DND-41 (cell line): ENCODE results near the gene WRAP73.

Experiments
- ATAC-seq: fragments of 200-7000 bp; cut with Tn5 transposase; 3 replicates; pipeline ENCODE4 v1.9.1; 2021; ENCODE audit warnings: low read depth; ENCODE audit not compliant: insufficient read depth
- DNase-seq: peaks from one replicate; pipeline ENCODE4 v3.0.0-alpha.2; 2020
- H2AFZ ChIP-seq: 2 replicates; pipeline ENCODE4 v1.6.0; 2012; ENCODE audit warnings: low read depth, low read length
- H3K27ac ChIP-seq: 2 replicates; pipeline ENCODE4 v1.5.1; 2012; ENCODE audit warnings: low read length, inconsistent platforms
- H3K27me3 ChIP-seq: fragments of 200-600 bp; sonication (generic); 2 replicates; pipeline ENCODE4 v1.6.0; 2012; ENCODE audit warnings: low read length, mild to moderate bottlenecking, inconsistent platforms; ENCODE audit not compliant: insufficient read depth, poor library complexity
- H3K36me3 ChIP-seq: 2 replicates; pipeline ENCODE4 v1.5.1; 2012; ENCODE audit warnings: low read length, inconsistent platforms; ENCODE audit not compliant: insufficient read depth
- H3K4me1 ChIP-seq: 2 replicates; pipeline ENCODE4 v1.5.1; 2012; ENCODE audit warnings: mild to moderate bottlenecking, low read length; ENCODE audit not compliant: insufficient read depth
- H3K4me2 ChIP-seq: 2 replicates; pipeline ENCODE4 v1.6.0; 2012; ENCODE audit warnings: mild to moderate bottlenecking, moderate library complexity, low read length, inconsistent platforms; ENCODE audit not compliant: insufficient read depth
- H3K4me3 ChIP-seq, 2 experiments: fragments of 200-600 bp in 1 of 2; shearing (Covaris generic) in 1 of 2; 2 replicates each; pipeline ENCODE4 v1.5.1; 2012 to 2016; ENCODE audit warnings: inconsistent platforms in 2 of 2, low read length in 2 of 2, mild to moderate bottlenecking in 2 of 2, low read depth in 1 of 2, moderate library complexity in 1 of 2
- H3K79me2 ChIP-seq: 2 replicates; pipeline ENCODE4 v1.6.0; 2012; ENCODE audit warnings: low read length, inconsistent platforms; ENCODE audit not compliant: insufficient read depth
- H3K9ac ChIP-seq: 2 replicates; pipeline ENCODE4 v1.6.0; 2012; ENCODE audit warnings: low read depth, mild to moderate bottlenecking, inconsistent platforms, low read length, moderate library complexity
- H3K9me3 ChIP-seq: 2 replicates; pipeline ENCODE4 v1.5.1; 2012; ENCODE audit warnings: low read length, moderate library complexity, mild to moderate bottlenecking, inconsistent platforms; ENCODE audit not compliant: insufficient read depth, severe bottlenecking
- H4K20me1 ChIP-seq: 2 replicates; pipeline ENCODE4 v1.6.0; 2012; ENCODE audit warnings: low read length; ENCODE audit not compliant: insufficient read depth
- CTCF ChIP-seq: IDR thresholded peaks from 2 replicates; pipeline ENCODE4 v1.5.1; 2012; ENCODE audit warnings: borderline replicate concordance, low read length, moderate library complexity, mild to moderate bottlenecking; ENCODE audit not compliant: poor library complexity, severe bottlenecking; ENCODE audit errors: extremely low read depth
- EZH2 ChIP-seq: IDR thresholded peaks from 3 replicates; pipeline ENCODE4 v1.6.1; 2012; ENCODE audit warnings: borderline replicate concordance, low read depth, mild to moderate bottlenecking, moderate library complexity, low read length, inconsistent platforms; ENCODE audit not compliant: severe bottlenecking

Gene WRAP73

GRCh38 chr1:3618881-3619671, 30.8 kb downstream of the WRAP73 start:
- Histone ChIP-seq H3K4me3 (no peak overlapping the region), H4K20me1 (peaks cover 5% of the 10 kb centered on the region), H3K9ac (no peak overlapping the region), H3K4me2 (0 out of 2 replicates have a peak overlapping the region, but pooled peaks have one; percentile 2), H3K27me3 (peaks cover 9% of the 10 kb centered on the region), H3K9me3 (no peaks in the 10 kb centered on the region), H3K36me3 (no peaks in the 10 kb centered on the region), H2AFZ (no peak overlapping the region), H3K79me2 (no peaks in the 10 kb centered on the region; the same call in 1 of the 2 replicates), H3K27ac (no peak overlapping the region), H3K4me1 (peaks cover 19% of the 10 kb centered on the region)
- peak; percentile 73 for DNase-seq
- peak; percentile 86 for ATAC-seq
- TF ChIP-seq EZH2 (no peak), CTCF (peak; percentile 86)

GRCh38 chr1:3618531-3618880, 31.4 kb downstream of the WRAP73 start:
- H3K36me3 ChIP-seq, result no peaks in the 10 kb centered on the region
- no peak for ATAC-seq
- H4K20me1 ChIP-seq, result peaks cover 10% of the 10 kb centered on the region
- H3K27me3 ChIP-seq, result peaks cover 15% of the 10 kb centered on the region
- H3K4me1 ChIP-seq, result peaks cover 19% of the 10 kb centered on the region
- no peak for TF ChIP-seq EZH2
- no peak for TF ChIP-seq CTCF
- no peaks in the 10 kb centered on the region for H3K9me3 ChIP-seq
- DNase-seq, result no peak
- no peak overlapping the region for H2AFZ ChIP-seq
- no peak overlapping the region for H3K27ac ChIP-seq
- H3K79me2 ChIP-seq, result no peaks in the 10 kb centered on the region
- no peak overlapping the region for H3K4me3 ChIP-seq
- no peak overlapping the region for H3K9ac ChIP-seq
- no peak overlapping the region for H3K4me2 ChIP-seq

DNA sequence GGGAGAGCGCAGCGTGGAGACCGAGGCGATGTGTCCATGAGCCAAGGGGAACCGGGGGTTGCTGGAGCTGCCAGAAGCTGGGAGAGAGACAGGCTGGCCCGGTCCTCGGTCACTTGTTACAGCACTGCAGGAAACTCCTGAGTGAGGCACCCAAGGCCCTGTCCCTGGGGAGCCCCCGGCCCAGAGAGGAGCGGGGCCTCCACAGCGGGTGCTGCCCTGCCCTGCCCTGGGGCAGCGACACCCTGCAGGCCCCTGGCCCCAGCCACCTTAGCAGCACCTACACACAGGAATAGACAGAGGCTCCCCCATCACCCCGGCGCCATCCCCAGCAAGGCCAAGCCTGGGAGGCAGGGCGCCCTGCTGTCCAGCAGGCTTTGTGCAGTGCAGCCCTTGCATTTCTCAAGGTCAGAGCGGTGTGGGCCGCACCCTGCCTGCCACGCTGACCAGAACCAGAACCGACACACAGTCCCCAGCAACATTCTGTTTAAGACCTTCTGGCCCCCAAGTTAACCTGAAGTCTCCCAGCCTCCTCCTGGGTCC, 32.0 kb downstream of the WRAP73 start:
- DNase-seq (no peak), ATAC-seq (no peak)
- Histone ChIP-seq H3K27me3 (peaks cover 21% of the 10 kb centered on the region), H3K9ac (no peak overlapping the region), H3K79me2 (no peaks in the 10 kb centered on the region), H3K4me1 (peaks cover 12% of the 10 kb centered on the region), H2AFZ (no peak overlapping the region), H3K4me3 (no peak overlapping the region), H3K36me3 (no peaks in the 10 kb centered on the region), H3K4me2 (no peak overlapping the region), H3K9me3 (no peaks in the 10 kb centered on the region), H4K20me1 (peaks cover 10% of the 10 kb centered on the region), H3K27ac (no peak overlapping the region)
- no peak for TF ChIP-seq EZH2
- TF ChIP-seq CTCF, result no peak
